HL-60 (cell line): ENCODE data around the gene MSI2.

ENCODE experiments used
- DNase-seq, 2 experiments: peaks; one replicate each; pipeline ENCODE4 v3.0.0-alpha.2; 2010 to 2020; ENCODE audit warnings: low read depth in 1 of 2, low spot score in 1 of 2
- H3K27ac ChIP-seq: fragments of 250-450 bp; sonication (Bioruptor Pico); replicated peaks from 2 replicates; pipeline ENCODE4 v1.5.1; 2020; ENCODE audit warnings: mild to moderate bottlenecking, moderate library complexity
- H3K27me3 ChIP-seq: fragments of 250-450 bp; sonication (Bioruptor Pico); 2 replicates; pipeline ENCODE4 v1.5.1; 2021; ENCODE audit warnings: mild to moderate bottlenecking, moderate library complexity; ENCODE audit not compliant: insufficient read depth, poor library complexity, severe bottlenecking
- H3K4me3 ChIP-seq: replicated peaks from 2 replicates; pipeline ENCODE4 v1.5.1; 2011; ENCODE audit warnings: mild to moderate bottlenecking, control low read depth, low read length; ENCODE audit not compliant: insufficient read depth
- GABPA ChIP-seq: IDR thresholded peaks from 2 replicates; pipeline ENCODE4 v1.6.1; 2012; ENCODE audit warnings: low read depth
- POLR2AphosphoS5 ChIP-seq: IDR thresholded peaks from 2 replicates; pipeline ENCODE4 v1.6.1; 2012; ENCODE audit warnings: low read depth
- SPI1 ChIP-seq: IDR thresholded peaks from 2 replicates; pipeline ENCODE4 v1.6.1; 2012; ENCODE audit warnings: low read depth, mild to moderate bottlenecking, borderline replicate concordance
- TF ChIP-seq, protein P1 (sequence below): IDR thresholded peaks from one replicate; pipeline ENCODE4 v1.5.1; 2011; ENCODE audit warnings: low read length, control low read depth, inconsistent platforms; ENCODE audit not compliant: insufficient read depth
- TF ChIP-seq, protein P2 (sequence below): IDR thresholded peaks from 2 replicates; pipeline ENCODE4 v1.6.1; 2012; ENCODE audit warnings: low read depth; ENCODE audit not compliant: insufficient replicate concordance

MSI2 gene

DNA sequence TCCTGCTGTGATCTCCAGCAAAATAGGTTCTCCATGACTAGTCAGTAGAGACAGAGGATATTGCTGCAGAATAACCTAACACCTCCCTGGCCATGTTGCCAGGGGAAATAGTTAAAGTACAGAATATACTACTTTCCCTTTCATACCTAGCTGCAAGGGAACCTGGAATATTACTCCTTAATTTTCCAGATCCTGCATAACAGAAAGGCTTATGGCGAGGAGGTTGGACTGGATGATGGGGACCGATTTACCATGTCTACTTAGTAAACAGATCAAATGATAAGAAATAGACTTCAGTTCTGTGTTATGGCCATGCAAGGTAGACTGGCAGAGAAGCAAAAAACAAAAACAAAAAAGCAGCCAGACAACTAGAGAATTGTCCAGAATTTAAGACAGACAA lies 117.4 kb downstream of the MSI2 start:
- Histone ChIP-seq H3K27ac (no peak overlapping the region), H3K4me3 (no peak overlapping the region), H3K27me3 (no peaks in the 10 kb centered on the region)
- DNase-seq = no peak
- no peak for TF ChIP-seq POLR2AphosphoS5
- no peak for TF ChIP-seq GABPA
- TF ChIP-seq, protein P1, sequence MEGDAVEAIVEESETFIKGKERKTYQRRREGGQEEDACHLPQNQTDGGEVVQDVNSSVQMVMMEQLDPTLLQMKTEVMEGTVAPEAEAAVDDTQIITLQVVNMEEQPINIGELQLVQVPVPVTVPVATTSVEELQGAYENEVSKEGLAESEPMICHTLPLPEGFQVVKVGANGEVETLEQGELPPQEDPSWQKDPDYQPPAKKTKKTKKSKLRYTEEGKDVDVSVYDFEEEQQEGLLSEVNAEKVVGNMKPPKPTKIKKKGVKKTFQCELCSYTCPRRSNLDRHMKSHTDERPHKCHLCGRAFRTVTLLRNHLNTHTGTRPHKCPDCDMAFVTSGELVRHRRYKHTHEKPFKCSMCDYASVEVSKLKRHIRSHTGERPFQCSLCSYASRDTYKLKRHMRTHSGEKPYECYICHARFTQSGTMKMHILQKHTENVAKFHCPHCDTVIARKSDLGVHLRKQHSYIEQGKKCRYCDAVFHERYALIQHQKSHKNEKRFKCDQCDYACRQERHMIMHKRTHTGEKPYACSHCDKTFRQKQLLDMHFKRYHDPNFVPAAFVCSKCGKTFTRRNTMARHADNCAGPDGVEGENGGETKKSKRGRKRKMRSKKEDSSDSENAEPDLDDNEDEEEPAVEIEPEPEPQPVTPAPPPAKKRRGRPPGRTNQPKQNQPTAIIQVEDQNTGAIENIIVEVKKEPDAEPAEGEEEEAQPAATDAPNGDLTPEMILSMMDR = no peak
- TF ChIP-seq, protein P2, sequence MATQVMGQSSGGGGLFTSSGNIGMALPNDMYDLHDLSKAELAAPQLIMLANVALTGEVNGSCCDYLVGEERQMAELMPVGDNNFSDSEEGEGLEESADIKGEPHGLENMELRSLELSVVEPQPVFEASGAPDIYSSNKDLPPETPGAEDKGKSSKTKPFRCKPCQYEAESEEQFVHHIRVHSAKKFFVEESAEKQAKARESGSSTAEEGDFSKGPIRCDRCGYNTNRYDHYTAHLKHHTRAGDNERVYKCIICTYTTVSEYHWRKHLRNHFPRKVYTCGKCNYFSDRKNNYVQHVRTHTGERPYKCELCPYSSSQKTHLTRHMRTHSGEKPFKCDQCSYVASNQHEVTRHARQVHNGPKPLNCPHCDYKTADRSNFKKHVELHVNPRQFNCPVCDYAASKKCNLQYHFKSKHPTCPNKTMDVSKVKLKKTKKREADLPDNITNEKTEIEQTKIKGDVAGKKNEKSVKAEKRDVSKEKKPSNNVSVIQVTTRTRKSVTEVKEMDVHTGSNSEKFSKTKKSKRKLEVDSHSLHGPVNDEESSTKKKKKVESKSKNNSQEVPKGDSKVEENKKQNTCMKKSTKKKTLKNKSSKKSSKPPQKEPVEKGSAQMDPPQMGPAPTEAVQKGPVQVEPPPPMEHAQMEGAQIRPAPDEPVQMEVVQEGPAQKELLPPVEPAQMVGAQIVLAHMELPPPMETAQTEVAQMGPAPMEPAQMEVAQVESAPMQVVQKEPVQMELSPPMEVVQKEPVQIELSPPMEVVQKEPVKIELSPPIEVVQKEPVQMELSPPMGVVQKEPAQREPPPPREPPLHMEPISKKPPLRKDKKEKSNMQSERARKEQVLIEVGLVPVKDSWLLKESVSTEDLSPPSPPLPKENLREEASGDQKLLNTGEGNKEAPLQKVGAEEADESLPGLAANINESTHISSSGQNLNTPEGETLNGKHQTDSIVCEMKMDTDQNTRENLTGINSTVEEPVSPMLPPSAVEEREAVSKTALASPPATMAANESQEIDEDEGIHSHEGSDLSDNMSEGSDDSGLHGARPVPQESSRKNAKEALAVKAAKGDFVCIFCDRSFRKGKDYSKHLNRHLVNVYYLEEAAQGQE = no peak
- no peak for TF ChIP-seq SPI1

DNA sequence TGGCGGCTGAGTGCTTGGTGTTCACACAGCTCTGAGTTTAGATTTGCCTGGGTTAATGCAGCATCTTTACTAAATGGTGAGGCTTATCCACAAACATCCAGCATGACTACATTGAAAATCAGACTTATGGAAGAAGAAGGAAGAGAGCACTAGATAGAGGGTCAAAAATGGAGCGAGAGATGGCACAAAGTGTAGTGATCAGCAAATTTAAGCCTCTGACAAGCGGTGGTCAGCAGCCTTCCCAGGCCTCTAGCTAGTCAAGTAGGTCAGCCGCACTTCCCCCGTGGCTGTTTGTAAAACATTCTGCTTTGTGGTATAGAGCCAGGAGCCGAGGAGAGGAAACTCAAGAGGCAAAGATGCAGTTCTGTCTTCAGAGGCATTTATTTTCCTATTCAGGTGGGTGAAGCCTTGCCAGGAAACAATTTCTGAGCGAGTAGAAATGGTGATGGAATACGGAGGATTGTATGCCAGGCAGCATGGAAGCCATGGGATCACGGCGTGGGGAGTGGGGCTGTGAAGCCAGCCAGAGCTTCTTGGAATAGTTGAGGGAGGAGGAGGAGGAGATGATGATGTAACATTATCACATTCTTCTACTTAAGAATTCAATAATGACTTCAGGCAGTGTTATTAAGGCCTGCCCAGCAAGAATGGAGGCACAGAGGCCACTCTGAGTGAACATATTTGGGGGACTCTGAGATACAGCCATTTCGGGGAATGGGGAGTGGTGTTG lies 118.9 kb downstream of the MSI2 start:
- Histone ChIP-seq H3K27ac (no peak overlapping the region), H3K4me3 (no peak overlapping the region), H3K27me3 (no peaks in the 10 kb centered on the region)
- TF ChIP-seq POLR2AphosphoS5 (no peak), GABPA (no peak), SPI1 (no peak)
- TF ChIP-seq, protein P1 = no peak
- TF ChIP-seq, protein P2 = no peak
- no peak for DNase-seq

DNA sequence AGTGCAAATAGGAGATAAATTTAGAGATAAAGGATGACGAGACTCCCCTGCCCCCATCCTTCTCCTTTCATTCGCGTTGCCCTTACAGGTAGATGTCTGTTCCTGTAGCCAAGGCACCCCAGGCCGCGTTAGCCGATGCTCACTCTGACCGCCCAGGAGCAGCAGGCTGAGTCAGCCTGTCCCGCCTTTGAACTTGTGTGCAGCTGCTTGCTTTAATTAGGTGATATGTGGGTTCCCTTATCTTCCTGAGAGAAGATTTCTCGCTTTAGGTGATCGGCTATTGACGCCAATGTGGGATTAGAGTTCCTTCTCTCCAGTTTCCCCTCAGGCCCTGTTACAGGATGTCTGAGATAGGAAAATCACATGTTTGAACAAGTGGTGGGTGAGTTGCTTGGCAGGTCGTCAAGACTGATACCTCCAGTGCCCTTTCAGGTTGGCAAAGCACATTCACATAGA lies 119.5 kb downstream of the MSI2 start:
- H3K27me3 ChIP-seq = no peaks in the 10 kb centered on the region
- no peak for DNase-seq
- TF ChIP-seq POLR2AphosphoS5 = no peak
- no peak for TF ChIP-seq GABPA
- no peak for TF ChIP-seq SPI1
- TF ChIP-seq, protein P1 = no peak
- TF ChIP-seq, protein P2 = no peak
- no peak overlapping the region for H3K4me3 ChIP-seq
- H3K27ac ChIP-seq = no peak overlapping the region
